ENCODE results near the gene CASZ1.

CASZ1 gene

DNA sequence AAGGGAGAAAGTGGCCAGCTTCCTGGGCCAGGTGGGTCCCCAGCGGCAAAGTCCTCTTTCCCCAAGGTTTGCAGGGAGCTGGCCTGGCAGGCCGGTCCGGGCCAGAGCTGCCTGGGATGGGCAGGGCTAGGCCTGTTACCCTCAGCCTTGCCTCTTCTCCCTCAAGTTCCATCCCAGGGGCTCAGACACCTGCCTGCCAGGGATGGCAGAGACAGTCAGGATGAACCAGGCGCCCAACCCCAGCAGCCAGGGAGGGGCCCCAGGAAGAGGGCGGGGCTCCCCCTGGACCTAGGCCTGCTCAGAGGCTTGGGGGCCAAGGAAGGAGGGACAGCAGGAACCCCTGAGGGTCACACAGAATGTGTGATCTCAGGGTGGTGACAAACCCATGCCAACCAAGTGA is 120.6 kb downstream of the CASZ1 start:
- TF ChIP-seq SPI1 (IDR thresholded peaks at IDR 0.05; ENCODE audit: low read depth, low read length) (no peak), PAX5 (IDR thresholded peaks at IDR 0.05; ENCODE audit: insufficient read depth, low read length, severe bottlenecking) (no peak), TAF1 (IDR thresholded peaks at IDR 0.05; ENCODE audit: low read depth, low read length) (no peak), POLR2AphosphoS5 (IDR thresholded peaks at IDR 0.05; ENCODE audit: low read depth, low read length) (no peak), POLR2A (IDR thresholded peaks at IDR 0.05; ENCODE audit: low read depth, low read length) (no peak), POU2F2 (IDR thresholded peaks at IDR 0.05; ENCODE audit: low read depth, low read length) (no peak)
- FAIRE-seq (no peak), DNase-seq (ENCODE audit: insufficient read length, low spot score) (no peak)

DNA sequence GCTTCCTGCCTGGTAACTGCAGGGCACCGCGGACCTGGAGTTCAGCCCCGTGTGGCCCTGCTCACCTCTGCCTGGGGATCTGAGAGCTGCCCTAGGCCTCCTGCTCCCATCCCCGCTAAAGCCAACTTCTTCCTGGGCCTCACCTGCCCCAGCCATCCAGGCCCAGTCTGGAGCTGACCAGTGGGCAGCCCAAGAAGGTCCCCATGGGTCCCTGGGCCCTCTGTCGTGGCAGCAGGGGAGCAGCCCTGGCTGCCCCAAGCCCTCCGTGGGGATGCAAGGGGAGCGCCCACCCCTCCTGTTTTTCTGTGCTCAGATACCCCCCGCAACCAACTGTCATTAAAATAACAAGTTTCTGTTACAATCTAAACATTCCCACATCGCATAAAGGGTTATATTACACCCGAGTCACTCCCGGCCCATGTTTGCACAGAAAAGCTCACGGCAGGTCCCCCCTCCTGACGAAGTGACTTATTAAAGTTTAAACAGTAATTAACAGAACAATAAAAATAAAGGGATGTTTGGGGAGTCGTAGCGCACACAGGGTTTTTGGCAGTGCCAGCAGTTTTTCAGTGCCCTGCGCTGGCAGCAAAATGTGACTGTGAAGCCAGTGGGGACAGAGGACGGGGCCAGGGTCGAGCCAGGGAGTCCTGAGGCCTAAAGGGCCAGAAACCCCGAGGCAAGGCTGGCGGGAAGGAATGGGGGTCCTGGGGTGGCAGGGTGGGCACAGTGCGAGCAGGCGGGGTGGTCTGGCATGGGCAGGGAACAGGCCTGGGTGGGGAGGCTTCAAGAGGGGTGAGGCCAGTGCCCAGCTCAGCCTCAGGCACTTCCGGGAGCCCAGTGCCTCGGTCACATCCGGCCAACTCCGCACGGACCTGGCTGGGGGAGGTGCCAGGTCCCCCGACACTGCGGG is 121.5 kb downstream of the CASZ1 start:
- FAIRE-seq (no peak), DNase-seq (ENCODE audit: insufficient read length, low spot score) (no peak)
- TF ChIP-seq POLR2AphosphoS5 (IDR thresholded peaks at IDR 0.05; ENCODE audit: low read depth, low read length), result no peak
- no peak for TF ChIP-seq POU2F2 (IDR thresholded peaks at IDR 0.05; ENCODE audit: low read depth, low read length)
- no peak for TF ChIP-seq TAF1 (IDR thresholded peaks at IDR 0.05; ENCODE audit: low read depth, low read length)
- no peak for TF ChIP-seq SPI1 (IDR thresholded peaks at IDR 0.05; ENCODE audit: low read depth, low read length)
- no peak for TF ChIP-seq POLR2A (IDR thresholded peaks at IDR 0.05; ENCODE audit: low read depth, low read length)
- TF ChIP-seq PAX5 (IDR thresholded peaks at IDR 0.05; ENCODE audit: insufficient read depth, low read length, severe bottlenecking), result no peak

DNA sequence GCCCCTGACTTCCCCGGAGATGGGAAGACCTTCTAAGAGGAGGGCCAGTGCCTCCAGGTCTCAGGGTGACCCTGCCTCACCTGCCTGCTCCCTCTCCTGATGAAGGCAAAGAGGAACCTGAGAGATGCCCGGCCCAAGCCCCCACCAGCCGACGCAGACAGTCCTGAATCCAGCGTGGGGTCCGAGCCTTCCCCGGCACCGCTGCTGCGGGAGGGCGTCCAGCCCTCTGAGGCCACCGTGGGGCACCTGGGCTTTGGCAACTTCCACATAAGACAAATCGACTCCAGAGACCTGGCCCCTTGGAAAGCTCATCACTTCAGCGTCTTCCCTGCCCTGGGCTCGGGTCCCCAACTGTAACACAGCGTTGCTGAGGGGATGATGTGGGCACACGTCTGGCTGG is 122.2 kb downstream of the CASZ1 start:
- no peak for FAIRE-seq
- TF ChIP-seq POU2F2 (IDR thresholded peaks at IDR 0.05; ENCODE audit: low read depth, low read length), result no peak
- no peak for TF ChIP-seq SPI1 (IDR thresholded peaks at IDR 0.05; ENCODE audit: low read depth, low read length)
- TF ChIP-seq POLR2AphosphoS5 (IDR thresholded peaks at IDR 0.05; ENCODE audit: low read depth, low read length), result no peak
- TF ChIP-seq POLR2A (IDR thresholded peaks at IDR 0.05; ENCODE audit: low read depth, low read length), result no peak
- TF ChIP-seq PAX5 (IDR thresholded peaks at IDR 0.05; ENCODE audit: insufficient read depth, low read length, severe bottlenecking), result no peak
- no peak for TF ChIP-seq TAF1 (IDR thresholded peaks at IDR 0.05; ENCODE audit: low read depth, low read length)
- DNase-seq (ENCODE audit: insufficient read length, low spot score), result no peak

DNA sequence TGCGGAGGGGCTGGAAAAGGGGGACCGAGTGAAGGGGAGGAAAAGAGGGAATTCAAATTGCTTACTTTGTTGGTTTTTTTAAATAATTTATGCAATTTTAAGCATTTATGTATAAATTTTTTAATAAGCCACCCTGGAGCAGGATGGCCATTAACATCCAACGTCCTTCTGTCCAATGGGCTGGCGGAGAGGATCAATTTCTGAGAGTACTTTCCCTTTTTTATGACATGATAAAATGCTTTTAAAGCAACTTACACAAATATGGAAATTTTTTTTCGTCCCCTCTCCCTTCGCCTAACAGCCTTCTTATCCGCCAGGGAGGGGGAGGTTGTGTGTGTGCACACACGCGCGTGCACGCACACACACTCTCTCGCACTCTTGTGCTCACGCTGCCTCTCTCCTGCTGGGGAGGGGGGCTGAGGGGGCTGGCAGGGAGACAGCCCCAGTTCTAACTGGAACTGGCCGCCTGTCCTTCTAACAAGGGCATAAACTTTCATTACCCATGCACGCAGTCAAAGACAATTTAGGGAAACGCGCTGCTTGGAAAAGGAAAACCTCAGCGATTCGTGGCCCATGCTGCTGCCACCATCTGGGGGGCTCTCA is 123.2 kb downstream of the CASZ1 start:
- FAIRE-seq, result no peak
- DNase-seq (ENCODE audit: insufficient read length, low spot score), result no peak

DNA sequence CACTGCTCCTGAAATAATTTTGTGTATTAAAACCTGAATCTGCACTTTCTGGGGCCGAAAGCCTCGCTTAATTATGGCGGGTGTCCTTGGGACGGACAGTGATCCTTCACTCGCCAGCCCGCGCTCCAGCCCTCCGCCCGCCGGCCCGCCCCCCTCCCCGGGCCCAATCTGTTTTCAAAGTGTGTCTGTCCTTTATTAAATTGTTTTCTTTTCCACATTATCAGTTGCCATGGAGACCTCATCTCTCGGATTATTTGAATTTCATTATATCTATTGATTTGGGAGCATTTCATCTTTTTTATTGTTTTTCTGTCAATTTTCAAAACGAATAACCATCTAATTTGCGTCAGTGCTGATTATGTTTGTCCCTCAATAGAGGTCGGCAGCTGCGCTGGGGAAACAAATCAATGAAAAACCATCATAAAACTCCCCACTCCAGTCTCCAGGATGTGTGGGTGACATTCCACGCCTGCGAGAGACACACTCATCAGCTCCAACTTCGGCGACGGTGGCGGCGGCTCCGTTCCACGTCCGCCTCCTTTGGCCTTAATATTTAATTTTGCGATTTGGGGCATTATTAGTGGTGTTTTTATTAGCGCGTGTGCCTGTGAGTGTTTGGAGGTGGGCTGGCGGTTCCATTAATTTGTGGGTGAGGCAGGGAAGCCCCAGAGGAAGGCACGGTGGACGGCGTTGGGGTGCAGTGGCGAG is 123.9 kb downstream of the CASZ1 start:
- FAIRE-seq, result no peak
- DNase-seq (ENCODE audit: insufficient read length, low spot score), result no peak
- no peak for TF ChIP-seq SPI1 (IDR thresholded peaks at IDR 0.05; ENCODE audit: low read depth, low read length)
- TF ChIP-seq POU2F2 (IDR thresholded peaks at IDR 0.05; ENCODE audit: low read depth, low read length), result no peak
- TF ChIP-seq PAX5 (IDR thresholded peaks at IDR 0.05; ENCODE audit: insufficient read depth, low read length, severe bottlenecking), result no peak
- no peak for TF ChIP-seq POLR2A (IDR thresholded peaks at IDR 0.05; ENCODE audit: low read depth, low read length)
- TF ChIP-seq TAF1 (IDR thresholded peaks at IDR 0.05; ENCODE audit: low read depth, low read length), result no peak
- TF ChIP-seq POLR2AphosphoS5 (IDR thresholded peaks at IDR 0.05; ENCODE audit: low read depth, low read length), result no peak

More for the DNA sequence above, 123.2 kb downstream of the CASZ1 start:
- TF ChIP-seq SPI1 (IDR thresholded peaks at IDR 0.05; ENCODE audit: low read depth, low read length), result no peak
- no peak for TF ChIP-seq POU2F2 (IDR thresholded peaks at IDR 0.05; ENCODE audit: low read depth, low read length)
- no peak for TF ChIP-seq POLR2A (IDR thresholded peaks at IDR 0.05; ENCODE audit: low read depth, low read length)
- no peak for TF ChIP-seq PAX5 (IDR thresholded peaks at IDR 0.05; ENCODE audit: insufficient read depth, low read length, severe bottlenecking)
- TF ChIP-seq POLR2AphosphoS5 (IDR thresholded peaks at IDR 0.05; ENCODE audit: low read depth, low read length), result no peak
- no peak for TF ChIP-seq TAF1 (IDR thresholded peaks at IDR 0.05; ENCODE audit: low read depth, low read length)

DNA sequence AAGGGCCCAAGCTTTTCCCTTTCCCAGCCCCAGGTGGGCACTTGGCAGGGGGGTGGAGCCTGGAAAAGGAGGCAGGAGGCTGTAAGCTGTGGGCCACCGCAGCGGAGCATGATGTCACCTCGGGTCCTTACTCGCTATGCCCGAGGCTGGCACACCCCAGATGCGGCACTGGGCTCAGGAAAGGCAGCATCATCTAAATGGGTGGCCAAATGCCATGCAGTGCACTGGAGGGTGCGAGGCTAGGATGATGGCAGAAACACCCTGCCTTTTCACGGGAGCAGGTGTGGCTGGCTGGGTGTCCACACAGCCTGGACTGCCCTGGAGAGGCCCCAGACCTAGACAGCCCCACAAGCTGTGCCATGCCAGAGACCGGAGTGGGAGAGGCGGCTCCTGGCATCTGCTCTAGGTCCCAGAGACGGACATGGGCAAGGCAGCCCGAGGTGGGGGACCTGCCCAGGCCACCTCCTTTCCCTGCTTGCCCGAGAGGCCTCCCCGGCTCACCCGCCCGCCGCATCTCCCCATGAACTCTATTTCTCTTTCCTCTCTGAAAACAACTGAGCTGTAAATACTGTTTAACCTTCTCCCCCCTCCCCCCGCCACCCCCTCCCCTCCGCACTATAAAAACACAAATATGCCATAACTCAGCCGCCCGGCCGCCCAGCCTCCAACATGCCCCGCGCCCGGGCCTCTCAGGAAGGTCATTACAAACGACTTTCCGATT is 124.7 kb downstream of the CASZ1 start:
- no peak for FAIRE-seq
- no peak for DNase-seq (ENCODE audit: insufficient read length, low spot score)
- no peak for TF ChIP-seq POLR2AphosphoS5 (IDR thresholded peaks at IDR 0.05; ENCODE audit: low read depth, low read length)
- TF ChIP-seq TAF1 (IDR thresholded peaks at IDR 0.05; ENCODE audit: low read depth, low read length), result no peak
- TF ChIP-seq POU2F2 (IDR thresholded peaks at IDR 0.05; ENCODE audit: low read depth, low read length), result no peak
- TF ChIP-seq POLR2A (IDR thresholded peaks at IDR 0.05; ENCODE audit: low read depth, low read length), result no peak
- no peak for TF ChIP-seq SPI1 (IDR thresholded peaks at IDR 0.05; ENCODE audit: low read depth, low read length)
- no peak for TF ChIP-seq PAX5 (IDR thresholded peaks at IDR 0.05; ENCODE audit: insufficient read depth, low read length, severe bottlenecking)

DNA sequence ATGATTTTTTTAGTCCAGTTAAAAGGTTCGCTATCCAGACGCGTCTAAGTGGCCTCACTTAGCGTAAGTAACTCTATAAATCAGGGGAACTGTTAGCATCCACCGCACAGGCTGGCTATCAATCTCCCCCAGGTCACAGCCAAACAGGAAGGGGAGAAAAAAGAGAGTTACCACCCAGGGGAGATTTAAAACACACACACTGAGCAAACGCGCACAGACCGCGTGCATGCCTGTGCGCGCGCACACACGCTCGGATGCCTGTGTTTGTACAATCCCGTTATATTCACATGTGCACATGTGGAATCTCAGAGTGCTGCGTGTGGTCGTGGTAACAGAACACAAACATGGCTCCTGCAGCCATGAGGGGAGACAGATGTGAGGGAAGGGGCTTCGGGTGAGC is 125.4 kb downstream of the CASZ1 start:
- FAIRE-seq, result no peak
- DNase-seq (ENCODE audit: insufficient read length, low spot score), result no peak
- TF ChIP-seq POLR2A (IDR thresholded peaks at IDR 0.05; ENCODE audit: low read depth, low read length) (no peak), TAF1 (IDR thresholded peaks at IDR 0.05; ENCODE audit: low read depth, low read length) (no peak), SPI1 (IDR thresholded peaks at IDR 0.05; ENCODE audit: low read depth, low read length) (no peak), PAX5 (IDR thresholded peaks at IDR 0.05; ENCODE audit: insufficient read depth, low read length, severe bottlenecking) (no peak), POLR2AphosphoS5 (IDR thresholded peaks at IDR 0.05; ENCODE audit: low read depth, low read length) (no peak), POU2F2 (IDR thresholded peaks at IDR 0.05; ENCODE audit: low read depth, low read length) (no peak)

DNA sequence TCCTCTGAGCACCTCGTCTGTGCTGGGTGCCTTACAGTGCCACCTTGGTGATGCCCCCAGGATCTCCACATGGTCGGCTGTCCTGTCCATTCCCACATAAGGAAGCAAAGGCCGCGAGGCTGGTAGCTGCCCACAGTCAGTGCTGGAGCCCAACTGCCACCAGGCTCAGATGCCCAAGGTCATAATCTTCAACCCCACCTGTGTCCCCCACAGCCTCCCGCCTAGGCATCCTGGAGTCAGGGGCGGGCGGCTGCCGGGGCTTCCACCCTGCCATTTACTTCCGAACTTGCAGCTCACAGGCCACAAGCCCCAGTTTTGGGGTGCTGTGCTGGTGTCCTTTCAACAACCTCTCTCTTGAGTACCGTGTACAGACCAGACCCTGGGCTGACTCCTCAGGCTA is 126.3 kb downstream of the CASZ1 start:
- TF ChIP-seq SPI1 (IDR thresholded peaks at IDR 0.05; ENCODE audit: low read depth, low read length) (no peak), TAF1 (IDR thresholded peaks at IDR 0.05; ENCODE audit: low read depth, low read length) (no peak)
- DNase-seq (ENCODE audit: insufficient read length, low spot score) (no peak), FAIRE-seq (no peak)
